Activated CD8-positive, alpha-beta T cell treated with anti-CD3 and anti-CD28 coated beads for 36 hours (primary cell): ENCODE data around the gene LAMB1. TPM values are rescaled to one million over a fixed set of nuclear protein-coding genes. Genes with fewer than 3 reads are reported as not detected.

Source experiments
- ATAC-seq: fragments of 200-7000 bp; cut with Tn5 transposase; one replicate; pipeline ENCODE4 v1.10.0; 2021; ENCODE audit warnings: mild to moderate bottlenecking, moderate library complexity
- CTCF ChIA-PET: fragments of 350-600 bp; sonication (Branson Sonifier 250); formaldehyde crosslinking; loops from one replicate; lab custom pipeline; 2021; ENCODE audit warnings: antibody characterized with exemption; lab: Charles Lee
- POLR2A ChIA-PET: fragments of 350-600 bp; sonication (Branson Sonifier 250); formaldehyde crosslinking; loops from one replicate; lab custom pipeline; 2021; ENCODE audit warnings: antibody characterized with exemption; lab: Charles Lee
- DNase-seq: peaks from one replicate; pipeline ENCODE4 v3.0.0-alpha.2; 2020
- H3K27ac Mint-ChIP-seq: one replicate; pipeline ENCODE4 v1.8.0; 2021; ENCODE audit warnings: mild to moderate bottlenecking, mixed read lengths
- H3K27me3 Mint-ChIP-seq: one replicate; pipeline ENCODE4 v1.8.0; 2021; ENCODE audit warnings: mixed read lengths
- H3K36me3 Mint-ChIP-seq: one replicate; pipeline ENCODE4 v1.8.0; 2021; ENCODE audit warnings: low read depth, mixed read lengths
- H3K4me1 Mint-ChIP-seq: one replicate; pipeline ENCODE4 v1.8.0; 2021; ENCODE audit warnings: low read depth, mixed read lengths
- H3K4me3 Mint-ChIP-seq: one replicate; pipeline ENCODE4 v1.8.0; 2021; ENCODE audit warnings: mild to moderate bottlenecking, moderate library complexity, mixed read lengths
- H3K9me3 Mint-ChIP-seq: one replicate; pipeline ENCODE4 v1.8.0; 2021; ENCODE audit warnings: mixed read lengths
- CTCF ChIP-seq: fragments of 200-600 bp; IDR thresholded peaks from one replicate; pipeline ENCODE4 v1.8.0; 2022; ENCODE audit warnings: antibody characterized with exemption, mild to moderate bottlenecking
- intact Hi-C: fragments of 100-400 bp; cut with micrococcal nuclease; formaldehyde crosslinking; loops from one replicate; pipeline ENCODE4 v1.10.0; 2022
- total RNA-seq, 2 experiments: library from RNA; stranded (reverse); gene quantifications; one replicate each; pipeline ENCODE4 v1.2.3, GENCODE V29; 2021

Gene LAMB1
- total RNA-seq, 2 experiments from 2014 or later: 0.20 to 0.36 TPM

- ChIA-PET POLR2A (no interaction called here), CTCF (no interaction called here)
- intact Hi-C loops: no loop called here
- no peak for DNase-seq
- Mint-ChIP-seq H3K9me3 (no peaks in the 10 kb centered on the region), H3K4me3 (no peak overlapping the region), H3K27ac (no peak overlapping the region), H3K4me1 (peaks cover 3% of the 10 kb centered on the region), H3K27me3 (peaks cover 38% of the 10 kb centered on the region), H3K36me3 (no peaks in the 10 kb centered on the region)
- TF ChIP-seq CTCF: no peak
- ATAC-seq: no peak
Observed at GRCh38 chr7:107996072-107996882, 6.7 kb downstream of the LAMB1 start.

GRCh38 chr7:107995184-107996071 lies 7.5 kb downstream of the LAMB1 start:
- DNase-seq (no peak), ATAC-seq (no peak)
- H3K4me3 Mint-ChIP-seq: no peak overlapping the region
- ChIA-PET CTCF (no interaction called here), POLR2A (interaction anchor here (0.7 kb wide), 1 partner anchor 57 kb away, joined by 3 read pairs; no protein-coding TSS in a partner anchor)
- intact Hi-C loops: no loop called here
- H3K9me3 Mint-ChIP-seq: no peaks in the 10 kb centered on the region
- H3K36me3 Mint-ChIP-seq: no peaks in the 10 kb centered on the region
- no peak overlapping the region for H3K27ac Mint-ChIP-seq
- no peaks in the 10 kb centered on the region for H3K4me1 Mint-ChIP-seq
- H3K27me3 Mint-ChIP-seq: peaks cover 32% of the 10 kb centered on the region
- no peak for TF ChIP-seq CTCF

GRCh38 chr7:107994421-107995030 lies 8.4 kb downstream of the LAMB1 start:
- TF ChIP-seq CTCF: no peak
- H3K27ac Mint-ChIP-seq: no peak overlapping the region
- ChIA-PET POLR2A (no interaction called here), CTCF (no interaction called here)
- ATAC-seq (no peak), DNase-seq (no peak)
- H3K36me3 Mint-ChIP-seq: no peaks in the 10 kb centered on the region
- H3K9me3 Mint-ChIP-seq: no peaks in the 10 kb centered on the region
- peaks cover 34% of the 10 kb centered on the region for H3K27me3 Mint-ChIP-seq
- intact Hi-C loops: no loop called here
- H3K4me3 Mint-ChIP-seq: no peak overlapping the region
- H3K4me1 Mint-ChIP-seq: no peaks in the 10 kb centered on the region

GRCh38 chr7:107993891-107994291 lies 9.1 kb downstream of the LAMB1 start:
- no peaks in the 10 kb centered on the region for H3K4me1 Mint-ChIP-seq
- CTCF ChIA-PET: no interaction called here
- H3K4me3 Mint-ChIP-seq: no peak overlapping the region
- no peaks in the 10 kb centered on the region for H3K36me3 Mint-ChIP-seq
- TF ChIP-seq CTCF: no peak
- intact Hi-C loops: no loop called here
- POLR2A ChIA-PET: no interaction called here
- H3K9me3 Mint-ChIP-seq: no peaks in the 10 kb centered on the region
- DNase-seq (no peak), ATAC-seq (no peak)
- H3K27me3 Mint-ChIP-seq: peaks cover 35% of the 10 kb centered on the region
- H3K27ac Mint-ChIP-seq: no peak overlapping the region
